OCI-LY1 (cell line): ENCODE data around the gene GMPR.

ENCODE experiments used
- H2AFZ ChIP-seq: fragments of 200-600 bp; sonication (generic), shearing (Covaris generic); 2 replicates; pipeline ENCODE4 v1.6.0; 2014; ENCODE audit warnings: antibody characterized with exemption, mild to moderate bottlenecking, low read length
- H3F3A ChIP-seq: fragments of 200-600 bp; sonication (generic), shearing (Covaris generic); 2 replicates; pipeline ENCODE4 v1.6.0; 2014; ENCODE audit warnings: mild to moderate bottlenecking, antibody characterized with exemption, low read length, moderate library complexity; ENCODE audit not compliant: insufficient read depth
- H3K27ac ChIP-seq: fragments of 200-600 bp; sonication (generic); 2 replicates; pipeline ENCODE4 v1.5.1; 2014; ENCODE audit warnings: low read length, mixed run types, mild to moderate bottlenecking, low read depth; ENCODE audit not compliant: poor library complexity, severe bottlenecking
- H3K27me3 ChIP-seq: fragments of 200-600 bp; sonication (generic); 2 replicates; pipeline ENCODE4 v1.6.0; 2014; ENCODE audit warnings: antibody characterized with exemption, mild to moderate bottlenecking, low read length, moderate library complexity; ENCODE audit not compliant: insufficient read depth
- H3K36me3 ChIP-seq: fragments of 200-600 bp; sonication (generic); 2 replicates; pipeline ENCODE4 v1.6.1; 2014; ENCODE audit warnings: mild to moderate bottlenecking, antibody characterized with exemption, low read length, moderate library complexity, mixed read lengths; ENCODE audit not compliant: insufficient read depth
- H3K4me1 ChIP-seq: fragments of 200-600 bp; sonication (generic); 2 replicates; pipeline ENCODE4 v1.5.1; 2014; ENCODE audit warnings: mild to moderate bottlenecking, low read length, moderate library complexity; ENCODE audit not compliant: insufficient read depth, severe bottlenecking
- H3K4me2 ChIP-seq: fragments of 200-600 bp; sonication (generic), shearing (Covaris generic); 2 replicates; pipeline ENCODE4 v1.6.1; 2014; ENCODE audit warnings: low read length
- H3K4me3 ChIP-seq: fragments of 200-600 bp; sonication (generic); 2 replicates; pipeline ENCODE4 v1.5.1; 2014; ENCODE audit warnings: low read length, low read depth, mild to moderate bottlenecking, mixed read lengths; ENCODE audit not compliant: poor library complexity, severe bottlenecking
- H3K79me2 ChIP-seq: fragments of 200-600 bp; shearing (Covaris generic); 2 replicates; pipeline ENCODE4 v1.6.1; 2016; ENCODE audit warnings: mixed run types, low read length, mixed read lengths; ENCODE audit not compliant: insufficient read depth
- H3K9ac ChIP-seq: fragments of 200-600 bp; sonication (generic), shearing (Covaris generic); 2 replicates; pipeline ENCODE4 v1.6.1; 2014; ENCODE audit warnings: mild to moderate bottlenecking, low read length, mixed read lengths
- H3K9me2 ChIP-seq: fragments of 200-600 bp; sonication (generic), shearing (Covaris generic); 2 replicates; pipeline ENCODE4 v1.6.1; 2014; ENCODE audit warnings: low read depth, mild to moderate bottlenecking, low read length, mixed read lengths
- H3K9me3 ChIP-seq: fragments of 200-600 bp; shearing (Covaris generic); 2 replicates; pipeline ENCODE4 v1.6.1; 2014; ENCODE audit warnings: low read length, mixed read lengths
- H4K20me1 ChIP-seq: fragments of 200-600 bp; sonication (generic), shearing (Covaris generic); 2 replicates; pipeline ENCODE4 v1.6.0; 2016; ENCODE audit warnings: mild to moderate bottlenecking, low read length; ENCODE audit not compliant: insufficient read depth
- CTCF ChIP-seq: fragments of 200-600 bp; sonication (generic), shearing (Covaris generic); IDR thresholded peaks from 2 replicates; pipeline ENCODE4 v1.5.1; 2017; ENCODE audit warnings: mild to moderate bottlenecking, antibody characterized with exemption, low read length, moderate library complexity, mixed read lengths
- EZH2 ChIP-seq: fragments of 200-600 bp; sonication (generic), shearing (Covaris generic); IDR thresholded peaks from 2 replicates; pipeline ENCODE4 v1.8.0; 2017; ENCODE audit warnings: borderline replicate concordance, mixed run types, mild to moderate bottlenecking, antibody characterized with exemption, low read length, moderate library complexity, mixed read lengths

The GMPR gene

DNA sequence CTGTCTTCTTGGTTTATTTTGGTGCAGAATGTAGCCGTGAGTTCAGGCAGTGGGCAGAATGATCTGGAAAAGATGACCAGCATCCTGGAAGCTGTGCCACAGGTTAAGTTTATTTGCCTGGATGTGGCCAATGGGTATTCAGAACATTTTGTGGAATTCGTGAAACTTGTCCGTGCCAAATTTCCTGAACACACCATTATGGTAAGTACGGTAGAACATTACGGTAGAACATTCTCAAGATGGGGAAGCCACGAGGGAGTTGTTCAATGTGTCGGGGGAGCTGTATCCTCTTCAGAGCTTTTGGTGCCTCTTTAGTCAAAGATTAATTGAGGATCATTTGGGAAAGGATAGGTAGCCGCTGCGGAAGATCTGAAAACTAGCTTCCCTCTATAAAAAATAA is 16.1 kb downstream of the GMPR start:
- Histone ChIP-seq H3K9me3 (no peaks in the 10 kb centered on the region), H3K9me2 (no peaks in the 10 kb centered on the region)

DNA sequence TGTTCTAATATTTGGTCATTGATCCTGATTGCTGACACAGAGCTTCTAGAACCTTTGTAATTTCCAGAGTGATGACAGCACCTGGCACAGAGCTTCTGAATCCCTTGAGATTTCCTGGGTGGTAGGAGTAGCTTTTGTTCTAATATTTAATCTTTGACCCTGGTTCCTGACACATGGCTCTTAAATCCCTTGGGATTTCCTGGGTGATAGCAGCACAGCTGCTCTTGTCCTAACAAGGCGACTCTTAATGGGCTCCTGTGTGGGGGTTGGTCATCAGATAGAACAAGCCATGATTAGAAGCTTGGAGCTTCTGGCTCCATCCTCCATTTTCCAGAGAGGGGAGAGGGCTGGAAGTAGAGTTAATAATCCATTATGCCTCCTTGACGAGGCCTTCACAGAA is 18.4 kb downstream of the GMPR start:
- no peak overlapping the region for H2AFZ ChIP-seq
- H3K9me2 ChIP-seq: no peaks in the 10 kb centered on the region
- TF ChIP-seq EZH2: no peak
- TF ChIP-seq CTCF: no peak
- no peaks in the 10 kb centered on the region for H3K4me1 ChIP-seq
- H3K27ac ChIP-seq: no peak overlapping the region
- no peaks in the 10 kb centered on the region for H3K79me2 ChIP-seq
- H3K9me3 ChIP-seq: no peaks in the 10 kb centered on the region
- peaks cover 3% of the 10 kb centered on the region; the same call in 1 of the 2 replicates for H3K27me3 ChIP-seq
- H3K4me3 ChIP-seq: no peak overlapping the region
- no peaks in the 10 kb centered on the region for H4K20me1 ChIP-seq
- H3K9ac ChIP-seq: no peak overlapping the region
- H3K4me2 ChIP-seq: no peak overlapping the region
- no peaks in the 10 kb centered on the region for H3K36me3 ChIP-seq
- H3F3A ChIP-seq: no peaks in the 10 kb centered on the region

More for the DNA sequence above, 16.1 kb downstream of the GMPR start:
- Histone ChIP-seq H3K4me2 (no peak overlapping the region), H3K27ac (no peak overlapping the region), H3K79me2 (no peaks in the 10 kb centered on the region), H3K27me3 (peaks cover 3% of the 10 kb centered on the region; the same call in 1 of the 2 replicates), H4K20me1 (no peaks in the 10 kb centered on the region), H3K4me1 (no peaks in the 10 kb centered on the region), H3K4me3 (no peak overlapping the region), H2AFZ (no peak overlapping the region), H3F3A (no peaks in the 10 kb centered on the region), H3K9ac (no peak overlapping the region), H3K36me3 (no peaks in the 10 kb centered on the region)
- TF ChIP-seq CTCF (no peak), EZH2 (no peak)

GRCh38 chr6:16257999-16258708 is 19.8 kb downstream of the GMPR start:
- Histone ChIP-seq H3K9ac (no peak overlapping the region), H3K27ac (no peak overlapping the region), H3K27me3 (peaks cover 3% of the 10 kb centered on the region; the same call in 1 of the 2 replicates), H3K4me3 (no peak overlapping the region), H3K79me2 (no peaks in the 10 kb centered on the region), H2AFZ (no peak overlapping the region), H3K4me2 (no peak overlapping the region), H3K9me3 (no peaks in the 10 kb centered on the region), H3K4me1 (no peaks in the 10 kb centered on the region), H3K9me2 (no peaks in the 10 kb centered on the region), H4K20me1 (no peaks in the 10 kb centered on the region), H3F3A (no peaks in the 10 kb centered on the region), H3K36me3 (no peaks in the 10 kb centered on the region)
- no peak for TF ChIP-seq CTCF
- no peak for TF ChIP-seq EZH2
